Right lung (tissue), 5 donors: ENCODE measurements around the gene HCN2. TPM values are rescaled to one million over a fixed set of nuclear protein-coding genes. Genes with fewer than 3 reads are reported as not detected.

Source experiments
- DNase-seq, 2 donors: peaks; one replicate each; pipeline ENCODE4 v3.0.0-alpha.2; 2013
- polyA plus RNA-seq, 5 donors: library from polyadenylated mRNA; unstranded; fragments of 120-200 nt; gene quantifications; one replicate each; pipeline versions ENCODE4 v1.2.1 to v1.2.3, GENCODE V29; 2013; ENCODE audit warnings: inconsistent platforms in 1 of 5, low replicate concordance in 1 of 5; ENCODE audit not compliant: insufficient read length in 5 of 5, insufficient read depth in 1 of 5

The HCN2 gene
- polyA plus RNA-seq, 5 donors: 0.05 to 0.15 (median 0.13) TPM

GRCh38 chr19:638906-639252 lies 49.2 kb downstream of the HCN2 start:
- DNase-seq: no peak

DNA sequence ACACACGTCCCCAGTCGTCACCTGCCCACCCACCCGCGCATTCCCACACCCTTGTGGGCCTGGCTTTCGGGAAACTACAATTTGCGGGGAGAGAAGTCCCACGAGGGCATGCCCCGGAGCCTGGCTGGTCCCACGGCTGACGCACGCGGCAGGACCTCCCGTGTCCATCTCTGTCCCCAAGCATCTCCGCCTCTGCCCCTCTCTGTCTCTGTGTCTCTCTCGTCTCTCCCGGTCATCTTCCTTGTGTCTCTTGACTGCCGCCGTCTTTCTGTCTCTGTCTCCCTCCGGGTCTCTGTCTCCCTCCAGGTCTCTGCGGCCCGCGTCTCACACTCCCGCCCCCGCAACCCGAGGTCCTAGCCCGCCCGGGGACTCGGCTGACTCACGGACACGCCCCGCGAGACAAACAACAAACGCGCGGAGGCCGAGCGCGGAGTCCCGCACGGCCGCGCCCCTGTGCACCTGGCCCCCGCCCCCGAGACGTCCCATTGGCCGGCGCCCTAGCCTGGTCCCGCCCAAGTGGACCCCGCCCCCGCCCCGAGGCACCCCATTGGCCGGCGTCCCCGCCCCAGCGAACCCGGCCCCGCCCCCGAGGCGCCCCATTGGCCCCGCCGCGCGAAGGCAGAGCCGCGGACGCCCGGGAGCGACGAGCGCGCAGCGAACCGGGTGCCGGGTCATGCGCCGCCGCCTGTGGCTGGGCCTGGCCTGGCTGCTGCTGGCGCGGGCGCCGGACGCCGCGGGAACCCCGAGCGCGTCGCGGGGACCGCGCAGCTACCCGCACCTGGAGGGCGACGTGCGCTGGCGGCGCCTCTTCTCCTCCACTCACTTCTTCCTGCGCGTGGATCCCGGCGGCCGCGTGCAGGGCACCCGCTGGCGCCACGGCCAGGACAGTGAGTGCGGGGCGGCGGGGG lies 49.8 kb downstream of the HCN2 start, which contains the start of gene FGF22:
TSS of gene FGF22 (plus strand) at position 627 of the 908 bp plus-strand sequence. CDS start at position 674, 47 bp downstream.
- peak; percentile 70 to 71 for DNase-seq

DNA sequence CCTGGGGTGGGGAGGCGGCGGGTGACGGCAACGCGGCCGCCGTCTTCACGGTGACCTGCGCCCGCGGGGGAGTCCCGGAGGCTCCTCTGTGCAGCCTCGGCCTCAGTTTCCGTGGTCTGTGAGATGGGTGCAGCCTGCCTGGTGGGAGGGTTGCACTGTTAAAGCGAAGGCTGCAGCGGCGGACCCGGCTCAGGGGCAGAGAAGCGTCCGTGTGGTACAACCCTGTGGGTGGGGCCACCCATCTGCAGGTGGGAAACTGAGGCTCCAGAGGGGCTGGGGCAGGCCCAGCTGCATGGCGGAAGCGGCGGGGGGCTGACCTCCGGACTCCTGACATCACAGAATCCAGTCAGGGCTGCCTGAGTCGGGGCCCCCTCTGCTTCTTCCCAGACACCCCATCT lies 50.5 kb downstream of the HCN2 start:
- DNase-seq: no peak

- no peak for DNase-seq
These were observed 51.0 kb downstream of the HCN2 start for GRCh38 chr19:640606-641189.

- no peak for DNase-seq
These were observed 52.0 kb downstream of the HCN2 start for GRCh38 chr19:641702-642101.

DNA sequence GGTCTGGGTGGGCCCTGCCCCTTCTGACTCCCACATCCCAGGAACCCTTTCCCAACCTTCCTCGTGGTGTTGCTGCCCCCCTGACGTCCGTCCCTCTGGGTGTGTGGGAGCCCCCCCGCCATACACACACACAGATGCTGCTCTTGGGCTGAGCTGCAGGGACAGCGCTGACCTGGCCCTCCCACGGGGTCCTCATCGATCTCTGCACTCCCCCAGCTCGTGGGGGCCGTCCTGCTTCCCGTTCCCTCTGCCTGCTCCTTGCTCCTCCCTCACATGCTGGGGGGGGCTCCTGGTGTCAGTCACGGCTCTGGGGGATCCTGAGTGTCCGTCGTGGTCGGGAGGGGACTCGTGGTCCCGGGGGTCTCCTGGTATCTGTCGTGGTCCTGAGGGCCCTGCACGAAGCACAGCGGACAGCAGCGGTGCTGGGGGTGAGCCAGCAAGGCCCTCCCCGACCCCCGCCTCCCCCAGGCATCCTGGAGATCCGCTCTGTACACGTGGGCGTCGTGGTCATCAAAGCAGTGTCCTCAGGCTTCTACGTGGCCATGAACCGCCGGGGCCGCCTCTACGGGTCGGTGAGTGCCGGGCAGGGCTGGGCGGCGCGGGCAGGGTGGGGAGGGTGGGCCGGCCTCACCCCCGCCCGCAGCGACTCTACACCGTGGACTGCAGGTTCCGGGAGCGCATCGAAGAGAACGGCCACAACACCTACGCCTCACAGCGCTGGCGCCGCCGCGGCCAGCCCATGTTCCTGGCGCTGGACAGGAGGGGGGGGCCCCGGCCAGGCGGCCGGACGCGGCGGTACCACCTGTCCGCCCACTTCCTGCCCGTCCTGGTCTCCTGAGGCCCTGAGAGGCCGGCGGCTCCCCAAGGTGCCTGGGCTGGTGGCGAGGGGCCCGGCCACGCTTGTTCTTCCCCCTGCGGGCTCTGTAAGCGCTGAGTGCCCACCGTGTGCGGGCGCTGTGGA lies 53.4 kb downstream of the HCN2 start:
- no peak for DNase-seq

DNA sequence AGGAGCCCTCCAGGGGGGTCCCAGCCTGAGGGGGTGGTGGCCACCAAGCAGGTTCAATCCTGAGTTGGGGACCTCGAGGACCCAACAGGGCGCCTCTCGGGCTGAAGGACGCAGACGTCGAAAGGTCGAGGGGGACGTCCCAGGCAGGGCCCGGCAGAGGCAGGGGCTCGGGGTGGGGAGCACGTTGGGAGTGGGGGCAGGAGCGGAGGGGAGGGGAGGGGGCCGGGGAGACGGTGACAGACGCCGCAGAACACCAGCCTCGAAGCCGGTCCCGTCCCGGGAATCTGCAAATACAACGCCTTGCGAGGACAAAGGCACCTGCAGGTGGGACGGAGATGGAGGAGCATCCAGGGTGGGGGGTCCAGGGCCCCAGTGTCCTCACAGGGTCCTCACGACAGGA lies 54.1 kb downstream of the HCN2 start:
- DNase-seq: no peak

- no peak for DNase-seq
These were observed 54.7 kb downstream of the HCN2 start for GRCh38 chr19:644363-644762.

GRCh38 chr19:644789-645188 lies 55.1 kb downstream of the HCN2 start:
- DNase-seq: no peak

GRCh38 chr19:645912-646778 lies 56.5 kb downstream of the HCN2 start:
- DNase-seq: no peak

DNA sequence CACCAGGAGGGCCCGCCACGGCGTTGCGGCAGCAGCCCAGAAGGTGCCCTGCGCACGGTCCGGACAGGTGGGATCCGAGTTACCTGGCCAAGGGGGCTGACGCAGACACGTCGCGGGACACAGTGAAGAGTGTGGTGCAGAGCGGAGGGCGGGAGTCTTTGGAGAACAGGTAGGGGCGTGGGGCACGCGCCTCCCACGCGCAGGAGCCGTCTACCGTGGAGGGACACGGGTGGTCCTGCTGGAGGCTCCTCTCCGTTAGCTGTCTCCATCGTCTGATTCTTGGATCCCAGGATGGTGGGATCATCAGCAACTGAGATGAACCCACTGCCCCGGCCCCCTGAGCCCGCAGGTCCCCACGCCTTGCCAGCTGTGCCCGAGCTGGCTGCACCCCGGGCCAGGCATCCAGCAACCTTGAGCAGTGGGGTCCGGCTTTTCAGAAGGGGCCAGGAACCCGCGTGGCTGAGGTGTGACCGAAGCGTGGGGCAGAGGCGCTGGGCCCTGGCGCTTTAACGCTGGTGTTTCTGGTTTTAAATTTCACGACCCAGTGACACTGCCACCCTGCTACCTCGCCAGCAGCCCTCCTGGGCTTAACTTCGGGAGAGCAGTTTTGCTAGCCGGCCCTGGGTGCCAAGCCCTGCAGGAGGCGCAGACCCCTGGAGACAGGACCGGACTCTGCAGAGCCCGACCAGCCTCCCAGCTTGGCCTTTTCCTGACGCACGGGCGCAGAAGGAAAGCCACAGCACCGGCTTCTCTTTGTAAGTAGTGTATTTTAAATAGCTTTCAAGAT lies 57.3 kb downstream of the HCN2 start:
- DNase-seq: no peak

- no peak for DNase-seq
These were observed 58.0 kb downstream of the HCN2 start for GRCh38 chr19:647566-648284.

- no peak for DNase-seq
These were observed 58.6 kb downstream of the HCN2 start for GRCh38 chr19:648305-648704.

- DNase-seq: no peak
These were observed 59.5 kb downstream of the HCN2 start for GRCh38 chr19:648904-649801.

- no peak for DNase-seq
These were observed 60.4 kb downstream of the HCN2 start for GRCh38 chr19:650121-650520.

GRCh38 chr19:651114-651818 lies 61.6 kb downstream of the HCN2 start:
- DNase-seq: no peak

GRCh38 chr19:651991-652390 lies 62.3 kb downstream of the HCN2 start:
- DNase-seq: no peak
